Endodermal cell (in vitro differentiated cells): Measurements from ENCODE around the gene TANK. TPM values are rescaled to one million over a fixed set of nuclear protein-coding genes. Genes with fewer than 3 reads are reported as not detected.

Experiments
- DNase-seq: peaks from one replicate; pipeline ENCODE4 v3.0.0-alpha.2; 2017
- H3K27ac ChIP-seq: 2 replicates; pipeline ENCODE4 v1.5.1; 2013; ENCODE audit warnings: mild to moderate bottlenecking, low read depth, low read length, moderate library complexity
- H3K27me3 ChIP-seq: 2 replicates; pipeline ENCODE4 v1.6.1; 2013; ENCODE audit warnings: mild to moderate bottlenecking, low read length, moderate library complexity; ENCODE audit not compliant: insufficient read depth, control insufficient read depth, poor library complexity, severe bottlenecking
- H3K36me3 ChIP-seq: 2 replicates; pipeline ENCODE4 v1.7.0; 2013; ENCODE audit warnings: mild to moderate bottlenecking, low read length, moderate library complexity; ENCODE audit not compliant: control insufficient read depth, insufficient read depth
- H3K4me1 ChIP-seq: one replicate; pipeline ENCODE4 v1.7.0; 2013; ENCODE audit warnings: low read length; ENCODE audit not compliant: control insufficient read depth, insufficient read depth
- H3K4me3 ChIP-seq: 2 replicates; pipeline ENCODE4 v1.5.1; 2013; ENCODE audit warnings: mild to moderate bottlenecking, low read length, moderate library complexity
- H3K9ac ChIP-seq: 2 replicates; pipeline ENCODE4 v1.6.1; 2013; ENCODE audit warnings: mild to moderate bottlenecking, low read length, moderate library complexity; ENCODE audit not compliant: poor library complexity, severe bottlenecking; ENCODE audit errors: extremely low read depth
- H3K9me3 ChIP-seq: 2 replicates; pipeline ENCODE4 v1.6.1; 2013; ENCODE audit warnings: mild to moderate bottlenecking, low read length, moderate library complexity; ENCODE audit not compliant: control insufficient read depth
- H3K27ac Mint-ChIP-seq: 2 replicates; pipeline ENCODE4 v1.8.0; 2020; ENCODE audit warnings: mixed read lengths
- H3K27me3 Mint-ChIP-seq: 2 replicates; pipeline ENCODE4 v1.8.0; 2021; ENCODE audit warnings: mild to moderate bottlenecking, mixed read lengths; ENCODE audit not compliant: insufficient read depth
- H3K36me3 Mint-ChIP-seq: 2 replicates; pipeline ENCODE4 v1.8.0; 2020; ENCODE audit warnings: low read depth, mixed read lengths
- H3K4me1 Mint-ChIP-seq: 2 replicates; pipeline ENCODE4 v1.8.0; 2020; ENCODE audit warnings: mixed read lengths
- H3K4me3 Mint-ChIP-seq: 2 replicates; pipeline ENCODE4 v1.8.0; 2020; ENCODE audit warnings: mild to moderate bottlenecking, moderate library complexity, mixed read lengths
- H3K9me3 Mint-ChIP-seq: 2 replicates; pipeline ENCODE4 v1.8.0; 2020; ENCODE audit warnings: mild to moderate bottlenecking, mixed read lengths
- WGBS, 2 experiments: methylation state at CpG; one replicate each; pipeline versions ENCODE4 v1.1.5 to v1.1.7; 2013; ENCODE audit warnings: missing lambda C conversion rate in 2 of 2, mixed read lengths in 1 of 2; ENCODE audit not compliant: insufficient coverage in 1 of 2, insufficient read length in 1 of 2; 5-methylcytosine and 5-hydroxymethylcytosine counted together
- total RNA-seq, 2 donors: library from RNA; stranded (reverse); fragmentation: NEBNext Ultra II Directional in 1 of 2; extraction: Animal tissue kit (Norgen Biotek cat#: 25700) in 1 of 2; gene quantifications; 2 replicates in 1 of 2; 3 replicates in 1 of 2; pipeline ENCODE4 v1.2.1, GENCODE V29; 2021
- TF ChIP-seq, protein P1 (sequence below): fragments of 200-600 bp; sonication (generic); conservative IDR thresholded peaks from 2 replicates; pipeline ENCODE4 v1.5.0; 2021; ENCODE audit warnings: antibody characterized with exemption, mild to moderate bottlenecking

Gene TANK
- total RNA-seq, 2 donors from 2014 or later, result 22.4 to 33.2 TPM

DNA sequence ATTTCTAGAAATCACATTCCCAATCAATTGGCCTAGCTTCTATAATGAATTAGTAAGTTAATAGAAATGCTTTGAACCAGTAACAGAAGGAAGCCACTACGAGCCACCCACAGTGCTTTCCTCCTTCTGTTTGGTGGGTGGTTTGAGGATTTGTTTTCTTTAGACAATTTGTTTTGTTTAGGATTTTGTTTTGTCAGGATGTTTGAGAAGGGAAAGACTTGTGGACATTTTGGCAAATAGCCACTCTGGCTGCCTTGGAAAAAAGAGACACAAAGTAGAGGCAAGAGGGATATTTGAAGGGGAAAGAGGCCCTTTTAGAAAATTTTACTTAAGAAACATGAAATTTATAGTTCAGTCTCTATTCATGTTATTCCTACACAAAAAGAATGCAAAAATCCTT is 47.7 kb downstream of the TANK start:
- Histone ChIP-seq H3K4me1 (no peaks in the 10 kb centered on the region), H3K9ac (no peak overlapping the region), H3K27ac (no peak overlapping the region), H3K36me3 (peaks cover 14% of the 10 kb centered on the region), H3K9me3 (no peaks in the 10 kb centered on the region), H3K4me3 (no peak overlapping the region), H3K27me3 (no peaks in the 10 kb centered on the region)
- H3K36me3 Mint-ChIP-seq, result peaks cover 10% of the 10 kb centered on the region
- no peaks in the 10 kb centered on the region for H3K27me3 Mint-ChIP-seq
- DNase-seq, result no peak
- H3K9me3 Mint-ChIP-seq, result no peaks in the 10 kb centered on the region
- no peaks in the 10 kb centered on the region for H3K4me1 Mint-ChIP-seq
- WGBS, 2 experiments, result 100% methylated on average over 1 of the region's 1 CpG; no CpG with 5 or more reads in 1 of the 2 experiments
- H3K27ac Mint-ChIP-seq, result peak overlapping the region; percentile 53
- TF ChIP-seq, protein P1, sequence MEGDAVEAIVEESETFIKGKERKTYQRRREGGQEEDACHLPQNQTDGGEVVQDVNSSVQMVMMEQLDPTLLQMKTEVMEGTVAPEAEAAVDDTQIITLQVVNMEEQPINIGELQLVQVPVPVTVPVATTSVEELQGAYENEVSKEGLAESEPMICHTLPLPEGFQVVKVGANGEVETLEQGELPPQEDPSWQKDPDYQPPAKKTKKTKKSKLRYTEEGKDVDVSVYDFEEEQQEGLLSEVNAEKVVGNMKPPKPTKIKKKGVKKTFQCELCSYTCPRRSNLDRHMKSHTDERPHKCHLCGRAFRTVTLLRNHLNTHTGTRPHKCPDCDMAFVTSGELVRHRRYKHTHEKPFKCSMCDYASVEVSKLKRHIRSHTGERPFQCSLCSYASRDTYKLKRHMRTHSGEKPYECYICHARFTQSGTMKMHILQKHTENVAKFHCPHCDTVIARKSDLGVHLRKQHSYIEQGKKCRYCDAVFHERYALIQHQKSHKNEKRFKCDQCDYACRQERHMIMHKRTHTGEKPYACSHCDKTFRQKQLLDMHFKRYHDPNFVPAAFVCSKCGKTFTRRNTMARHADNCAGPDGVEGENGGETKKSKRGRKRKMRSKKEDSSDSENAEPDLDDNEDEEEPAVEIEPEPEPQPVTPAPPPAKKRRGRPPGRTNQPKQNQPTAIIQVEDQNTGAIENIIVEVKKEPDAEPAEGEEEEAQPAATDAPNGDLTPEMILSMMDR, result no peak
- H3K4me3 Mint-ChIP-seq, result no peak overlapping the region

DNA sequence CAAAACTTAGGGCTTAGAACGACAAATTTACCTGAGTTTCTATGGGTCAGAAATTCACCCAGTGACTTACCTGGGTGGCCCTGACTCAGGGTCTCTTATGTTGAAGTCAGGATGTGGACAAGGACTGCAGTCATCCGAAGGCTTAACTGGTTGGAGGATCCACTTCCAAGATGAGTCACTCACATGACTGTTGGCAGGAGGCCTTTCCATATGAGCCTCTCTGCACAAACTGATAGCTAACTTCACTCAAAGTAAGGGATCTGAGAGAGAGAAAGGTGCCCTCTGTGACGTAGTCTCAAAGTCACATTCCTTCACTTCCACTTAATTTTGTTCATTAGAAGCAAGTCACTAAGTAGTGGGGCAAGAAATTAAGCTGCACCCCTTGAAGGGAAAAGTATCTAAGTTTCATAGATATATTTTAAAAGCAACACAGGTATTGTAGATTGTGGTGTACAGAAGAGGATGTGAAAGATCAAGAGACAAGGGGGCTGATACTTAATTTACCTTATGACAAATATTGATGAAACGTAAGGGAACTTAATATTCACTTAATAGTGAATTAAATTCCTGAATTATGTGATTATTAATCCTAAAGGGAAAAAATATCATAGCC is 48.4 kb downstream of the TANK start:
- H3K9ac ChIP-seq, result no peak overlapping the region
- no peak overlapping the region for H3K4me3 ChIP-seq
- H3K27me3 Mint-ChIP-seq, result no peaks in the 10 kb centered on the region
- H3K36me3 Mint-ChIP-seq, result peaks cover 16% of the 10 kb centered on the region
- H3K4me1 ChIP-seq, result no peaks in the 10 kb centered on the region
- H3K9me3 Mint-ChIP-seq, result no peaks in the 10 kb centered on the region
- no peaks in the 10 kb centered on the region for H3K27me3 ChIP-seq
- no peak overlapping the region for H3K27ac ChIP-seq
- DNase-seq, result peak; percentile 46
- H3K4me3 Mint-ChIP-seq, result no peak overlapping the region
- TF ChIP-seq, protein P1, result no peak
- 43 to 78% methylated on average over 1 to 3 of the region's 4 CpGs for WGBS, 2 experiments
- peaks cover 2% of the 10 kb centered on the region for H3K9me3 ChIP-seq
- no peaks in the 10 kb centered on the region for H3K4me1 Mint-ChIP-seq
- peaks cover 14% of the 10 kb centered on the region for H3K36me3 ChIP-seq
- no peak overlapping the region for H3K27ac Mint-ChIP-seq

DNA sequence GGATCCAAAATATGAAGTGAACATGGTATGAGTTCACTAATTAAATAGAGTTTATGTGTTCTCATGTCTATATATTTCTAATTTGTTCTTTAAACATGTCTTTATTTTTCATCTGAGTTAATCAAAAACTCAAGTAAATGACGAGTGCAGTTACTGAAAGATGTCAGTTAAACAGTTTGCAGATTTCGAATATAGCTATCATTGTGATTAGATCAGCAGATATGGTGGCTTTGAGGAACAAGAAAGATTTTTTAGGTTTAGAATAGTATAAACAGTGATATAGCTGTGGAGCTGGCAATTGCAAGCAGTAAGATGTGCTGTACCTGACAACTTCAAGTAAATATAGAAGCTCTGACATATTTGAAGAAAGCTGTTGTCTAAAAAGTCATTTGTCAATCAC is 49.7 kb downstream of the TANK start:
- peaks cover 9% of the 10 kb centered on the region for H3K9me3 Mint-ChIP-seq
- DNase-seq, result no peak
- Histone ChIP-seq H3K4me3 (no peak overlapping the region), H3K9me3 (peaks cover 15% of the 10 kb centered on the region), H3K36me3 (peaks cover 14% of the 10 kb centered on the region), H3K9ac (no peak overlapping the region), H3K4me1 (no peaks in the 10 kb centered on the region), H3K27ac (no peak overlapping the region), H3K27me3 (no peaks in the 10 kb centered on the region)
- 91 to 100% methylated on average over 1 to 2 of the region's 2 CpGs for WGBS, 2 experiments
- TF ChIP-seq, protein P1, result no peak
- H3K4me1 Mint-ChIP-seq, result no peaks in the 10 kb centered on the region
- H3K27ac Mint-ChIP-seq, result no peak overlapping the region
- no peak overlapping the region for H3K4me3 Mint-ChIP-seq
- no peaks in the 10 kb centered on the region for H3K27me3 Mint-ChIP-seq
- peaks cover 25% of the 10 kb centered on the region for H3K36me3 Mint-ChIP-seq
